BLaER1 (cell line): ENCODE results near the gene C1QTNF3.
A peak's percentile ranks its signal among the peaks of the same experiment; 100 is the strongest.
"Not testable (repeated sequence)": the region's sequence is repeated elsewhere in the genome, so short reads cannot be mapped to it uniquely, and the experiment has no call there.

ENCODE experiments used
- H3K27ac ChIP-seq: shearing (Covaris generic); formaldehyde crosslinking; 2 replicates; pipeline ENCODE4 v1.8.1; 2022
- H3K27me3 ChIP-seq: shearing (Covaris generic); formaldehyde crosslinking; 2 replicates; pipeline ENCODE4 v1.8.1; 2022
- H3K36me3 ChIP-seq: shearing (Covaris generic); formaldehyde crosslinking; 2 replicates; pipeline ENCODE4 v1.8.1; 2022
- H3K4me1 ChIP-seq: shearing (Covaris generic); formaldehyde crosslinking; 2 replicates; pipeline ENCODE4 v1.8.1; 2022
- H3K4me2 ChIP-seq: shearing (Covaris generic); formaldehyde crosslinking; 2 replicates; pipeline ENCODE4 v1.8.1; 2022
- H3K4me3 ChIP-seq: shearing (Covaris generic); formaldehyde crosslinking; 2 replicates; pipeline ENCODE4 v1.8.1; 2022
- H3K9ac ChIP-seq: shearing (Covaris generic); formaldehyde crosslinking; 2 replicates; pipeline ENCODE4 v1.8.1; 2022
- H3K9me3 ChIP-seq: shearing (Covaris generic); formaldehyde crosslinking; 2 replicates; pipeline ENCODE4 v1.8.1; 2022
- H4K20me1 ChIP-seq: shearing (Covaris generic); formaldehyde crosslinking; 2 replicates; pipeline ENCODE4 v1.8.1; 2022
- Cebpa-rat ChIP-seq: shearing (Covaris generic); IDR thresholded peaks from 2 replicates; pipeline ENCODE4 v1.8.1; 2022

The C1QTNF3 gene

DNA sequence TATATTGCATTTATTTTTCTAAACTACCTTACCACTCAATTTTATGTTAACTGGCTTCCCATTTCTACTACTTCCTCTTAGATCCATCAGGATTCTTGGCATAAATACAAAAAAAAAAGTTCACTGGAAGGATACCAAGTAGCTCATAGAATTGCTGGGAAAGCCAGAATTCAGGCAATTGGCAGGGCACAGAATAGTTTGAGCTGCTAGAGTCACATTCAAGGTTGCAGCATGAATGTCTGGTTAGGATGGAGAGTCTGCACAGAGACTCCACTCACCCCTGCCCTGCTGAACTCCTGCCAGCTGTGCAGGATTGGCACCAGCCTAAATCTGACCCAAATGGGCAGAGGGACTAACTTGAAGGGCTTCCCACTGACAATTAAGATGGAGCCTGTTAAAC lies 30.2 kb downstream of the C1QTNF3 start:
- no peak overlapping the region for H3K4me3 ChIP-seq
- no peaks in the 10 kb centered on the region for H4K20me1 ChIP-seq
- H3K9ac ChIP-seq = no peak overlapping the region
- no peaks in the 10 kb centered on the region for H3K27me3 ChIP-seq
- H3K27ac ChIP-seq = no peak overlapping the region
- no peak for TF ChIP-seq Cebpa-rat
- no peaks in the 10 kb centered on the region for H3K9me3 ChIP-seq
- H3K4me2 ChIP-seq = no peak overlapping the region
- no peaks in the 10 kb centered on the region for H3K36me3 ChIP-seq
- H3K4me1 ChIP-seq = peaks cover 15% of the 10 kb centered on the region

DNA sequence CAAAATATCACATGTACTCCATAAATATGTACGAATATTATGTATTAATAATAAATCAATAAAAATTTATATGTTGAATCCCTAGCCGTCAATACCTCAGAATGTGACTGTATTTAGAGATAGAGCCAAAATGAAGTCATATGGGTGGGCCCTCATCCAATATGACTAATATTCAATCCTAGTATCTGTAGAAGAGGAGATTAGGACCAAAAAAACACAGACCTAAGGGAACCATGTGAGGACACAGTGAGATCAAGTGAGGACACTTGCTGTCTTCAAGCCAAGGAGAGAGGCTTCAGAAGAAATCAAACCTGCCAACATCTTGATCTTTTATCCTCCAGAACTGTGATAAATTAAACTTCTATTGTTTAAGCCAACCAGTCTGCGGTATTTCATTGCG lies 31.5 kb downstream of the C1QTNF3 start:
- no peaks in the 10 kb centered on the region for H3K9me3 ChIP-seq
- TF ChIP-seq Cebpa-rat = no peak
- no peak overlapping the region for H3K27ac ChIP-seq
- no peaks in the 10 kb centered on the region for H4K20me1 ChIP-seq
- H3K27me3 ChIP-seq = no peaks in the 10 kb centered on the region
- no peak overlapping the region for H3K4me2 ChIP-seq
- H3K4me1 ChIP-seq = peaks cover 23% of the 10 kb centered on the region
- no peak overlapping the region for H3K9ac ChIP-seq
- H3K4me3 ChIP-seq = no peak overlapping the region
- H3K36me3 ChIP-seq = no peaks in the 10 kb centered on the region

GRCh38 chr5:34010146-34010545 lies 32.9 kb downstream of the C1QTNF3 start:
- not testable (repeated sequence) for H3K36me3 ChIP-seq, H3K27me3 ChIP-seq, H3K4me2 ChIP-seq, H3K9me3 ChIP-seq, H3K9ac ChIP-seq, H3K4me3 ChIP-seq, H4K20me1 ChIP-seq, H3K27ac ChIP-seq
- H3K4me1 ChIP-seq = peaks cover 26% of the 10 kb centered on the region

DNA sequence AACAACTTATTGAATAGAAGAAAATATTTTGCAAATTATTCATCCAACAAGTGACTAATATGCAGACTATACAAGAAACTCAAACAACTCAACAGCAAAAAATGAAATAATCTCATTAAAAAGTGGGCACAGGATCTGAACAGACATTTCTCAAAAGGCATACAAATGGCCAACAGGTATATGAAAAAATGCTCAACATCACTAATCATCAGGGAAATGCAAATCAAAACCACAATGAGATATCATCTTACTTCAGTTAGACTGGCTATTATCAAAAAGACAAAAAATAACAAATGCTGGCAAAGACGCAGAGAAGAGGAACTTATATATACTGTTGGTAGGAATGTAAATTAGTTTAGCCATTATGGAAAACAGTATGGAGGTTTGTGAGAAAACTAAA lies 33.4 kb downstream of the C1QTNF3 start:
- Histone ChIP-seq H3K36me3 (no peaks in the 10 kb centered on the region), H3K9ac (no peak overlapping the region), H3K4me2 (peak overlapping the region; percentile 75), H3K4me3 (no peak overlapping the region), H3K27me3 (no peaks in the 10 kb centered on the region), H3K27ac (no peak overlapping the region), H3K9me3 (no peaks in the 10 kb centered on the region), H4K20me1 (no peaks in the 10 kb centered on the region), H3K4me1 (peaks cover 26% of the 10 kb centered on the region)
- TF ChIP-seq Cebpa-rat = no peak

DNA sequence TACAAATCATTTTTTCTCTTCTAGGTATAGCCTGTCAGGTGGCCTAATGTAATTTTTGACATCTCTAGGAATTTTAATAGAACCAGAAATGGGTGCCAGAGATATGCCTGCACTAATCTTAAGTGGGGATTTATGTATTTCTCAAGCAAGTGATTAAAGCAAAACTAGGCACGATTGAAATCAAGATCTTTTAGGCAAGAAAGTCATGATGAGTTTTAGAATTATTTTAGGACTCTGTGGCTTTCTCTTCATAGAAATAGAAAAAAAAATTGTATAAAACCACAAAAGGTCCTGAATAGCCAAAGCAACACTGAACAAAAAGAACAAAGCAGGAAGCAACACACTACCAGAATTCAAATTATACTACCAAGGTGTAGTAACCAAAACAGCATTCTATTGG lies 34.2 kb downstream of the C1QTNF3 start:
- peak overlapping the region; percentile 78 for H3K27ac ChIP-seq
- H3K9ac ChIP-seq = peak overlapping the region; percentile 77
- no peaks in the 10 kb centered on the region for H3K27me3 ChIP-seq
- no peaks in the 10 kb centered on the region for H4K20me1 ChIP-seq
- H3K9me3 ChIP-seq = no peaks in the 10 kb centered on the region
- H3K4me2 ChIP-seq = peak overlapping the region; percentile 75
- no peak for TF ChIP-seq Cebpa-rat
- peaks cover 7% of the 10 kb centered on the region for H3K36me3 ChIP-seq
- peaks cover 26% of the 10 kb centered on the region for H3K4me1 ChIP-seq
- peak overlapping the region; percentile 76 for H3K4me3 ChIP-seq

GRCh38 chr5:34007621-34008600 lies 35.1 kb downstream of the C1QTNF3 start, which contains the start of gene AMACR:
Gene AMACR, minus strand, starts transcription at chr5:34008050. Its CDS starts 31 bp downstream, at chr5:34008019.
- Histone ChIP-seq H3K27ac (peak within 1 kb of the TSS; percentile 78), H3K4me1 (peaks cover 26% of the 10 kb centered on the region), H3K9me3 (no peaks in the 10 kb centered on the region), H3K4me3 (peak within 1 kb of the TSS; percentile 76), H3K9ac (peak within 1 kb of the TSS; percentile 77), H3K36me3 (peaks cover 16% of the 10 kb centered on the region), H3K27me3 (no peaks in the 10 kb centered on the region), H3K4me2 (peak within 1 kb of the TSS; percentile 93), H4K20me1 (no peaks in the 10 kb centered on the region)
- TF ChIP-seq Cebpa-rat = no peak

GRCh38 chr5:34007201-34007620 lies 35.8 kb downstream of the C1QTNF3 start:
- Histone ChIP-seq H3K36me3 (peaks cover 21% of the 10 kb centered on the region), H3K9me3 (no peaks in the 10 kb centered on the region), H3K27ac (peak overlapping the region; percentile 78), H3K27me3 (no peaks in the 10 kb centered on the region), H3K4me2 (peak overlapping the region; percentile 93), H4K20me1 (no peaks in the 10 kb centered on the region), H3K4me3 (peak overlapping the region; percentile 76), H3K9ac (peak overlapping the region; percentile 77), H3K4me1 (peaks cover 26% of the 10 kb centered on the region)
- TF ChIP-seq Cebpa-rat = no peak

DNA sequence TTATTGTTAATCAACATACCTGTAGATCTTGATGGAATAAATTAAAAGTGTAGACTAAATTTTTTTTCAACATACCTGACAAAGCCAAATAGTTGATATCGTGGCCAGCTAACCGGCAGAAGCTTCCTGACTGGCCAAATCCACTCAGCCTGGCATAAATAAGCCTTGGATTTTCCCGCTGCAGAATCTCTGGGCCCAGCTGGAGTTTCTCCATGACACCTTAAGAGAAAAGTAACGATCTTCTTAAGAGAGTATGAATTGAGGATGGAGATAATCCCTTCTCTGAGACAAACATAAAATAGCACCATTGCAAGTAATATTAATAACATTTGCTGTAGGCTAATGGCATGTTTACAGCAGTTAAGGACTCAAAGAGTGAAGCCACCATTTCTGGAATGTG lies 37.3 kb downstream of the C1QTNF3 start:
- H3K4me2 ChIP-seq = no peak overlapping the region

GRCh38 chr5:34005211-34005610 lies 37.8 kb downstream of the C1QTNF3 start:
- H3K36me3 ChIP-seq = peaks cover 31% of the 10 kb centered on the region
- no peak overlapping the region for H3K4me2 ChIP-seq
- H3K9ac ChIP-seq = no peak overlapping the region
- no peaks in the 10 kb centered on the region for H3K27me3 ChIP-seq
- H3K4me3 ChIP-seq = no peak overlapping the region
- no peak for TF ChIP-seq Cebpa-rat
- H3K4me1 ChIP-seq = peaks cover 26% of the 10 kb centered on the region
- no peaks in the 10 kb centered on the region for H3K9me3 ChIP-seq
- H4K20me1 ChIP-seq = no peaks in the 10 kb centered on the region
- H3K27ac ChIP-seq = no peak overlapping the region

More for the DNA sequence above, 37.3 kb downstream of the C1QTNF3 start:
- H3K9me3 ChIP-seq = no peaks in the 10 kb centered on the region
- no peak for TF ChIP-seq Cebpa-rat
- H3K27me3 ChIP-seq = no peaks in the 10 kb centered on the region
- peaks cover 26% of the 10 kb centered on the region for H3K4me1 ChIP-seq
- peaks cover 31% of the 10 kb centered on the region for H3K36me3 ChIP-seq
- no peaks in the 10 kb centered on the region for H4K20me1 ChIP-seq
- H3K4me3 ChIP-seq = no peak overlapping the region
- H3K27ac ChIP-seq = no peak overlapping the region
- no peak overlapping the region for H3K9ac ChIP-seq

DNA sequence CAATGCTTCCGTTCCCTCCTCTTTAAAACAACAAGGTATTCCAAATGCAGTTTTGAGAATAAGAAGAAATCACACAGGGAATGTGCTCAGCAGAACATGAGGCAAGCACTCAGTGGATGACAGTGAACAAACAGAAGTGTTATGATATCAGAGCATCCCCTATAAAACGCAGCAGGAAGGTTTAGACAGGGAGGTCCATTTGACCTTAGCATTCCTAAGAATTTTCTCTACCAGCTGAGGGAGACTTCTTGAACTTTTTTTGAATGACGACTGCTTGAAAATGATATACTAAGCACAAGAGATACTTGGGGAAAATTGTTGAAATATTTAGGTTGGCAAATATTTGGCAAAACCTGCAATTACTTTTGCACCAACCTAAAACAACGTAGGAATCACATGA lies 39.1 kb downstream of the C1QTNF3 start:
- Histone ChIP-seq H3K36me3 (peaks cover 31% of the 10 kb centered on the region), H3K4me3 (no peak overlapping the region), H3K27ac (no peak overlapping the region), H3K9me3 (no peaks in the 10 kb centered on the region), H3K4me2 (no peak overlapping the region), H3K27me3 (no peaks in the 10 kb centered on the region), H4K20me1 (no peaks in the 10 kb centered on the region), H3K4me1 (peaks cover 15% of the 10 kb centered on the region), H3K9ac (no peak overlapping the region)
- TF ChIP-seq Cebpa-rat = no peak
